ENCODE measurements around the gene WASF2. TPM values are rescaled to one million over a fixed set of nuclear protein-coding genes. Genes with fewer than 3 reads are reported as not detected.

Gene WASF2
- total RNA-seq, 1 donor from 2014 or later: 25.6 TPM

- peak overlapping the region; percentile 35 to 61 (median 58) for H3K9ac ChIP-seq (ENCODE audit: low read depth in 1 of 3, low read length in 3 of 3)
- H3K4me1 ChIP-seq (ENCODE audit: control insufficient read depth in 3 of 3, insufficient read depth in 3 of 3, low read length in 3 of 3): peaks cover 39 to 46% (median 40%) of the 10 kb centered on the region in 3 donors
- peak overlapping the region in 2 of 3 donors; percentile 22 to 34 for H3K4me3 ChIP-seq (ENCODE audit: low read length in 3 of 3)
- no peaks in the 10 kb centered on the region for H3K9me3 ChIP-seq (ENCODE audit: control insufficient read depth in 3 of 3, low read length in 3 of 3)
- H3K36me3 ChIP-seq (ENCODE audit: control insufficient read depth in 3 of 3, insufficient read depth in 3 of 3, low read length in 3 of 3): peaks cover 0 to 9% (median 0%) of the 10 kb centered on the region in 3 donors
- peak overlapping the region; percentile 81 for H3K27ac ChIP-seq (ENCODE audit: low read depth, low read length)
- H3K27me3 ChIP-seq (ENCODE audit: control insufficient read depth in 3 of 3, insufficient read depth in 3 of 3, low read length in 3 of 3): no peaks in the 10 kb centered on the region
These were observed 61.5 kb downstream of the WASF2 start for GRCh38 chr1:27428316-27429028.

GRCh38 chr1:27427816-27428315 is 62.1 kb downstream of the WASF2 start:
- Histone ChIP-seq H3K27ac (ENCODE audit: low read depth, low read length) (peak overlapping the region; percentile 81), H3K9me3 (ENCODE audit: control insufficient read depth in 3 of 3, low read length in 3 of 3) (no peaks in the 10 kb centered on the region), H3K27me3 (ENCODE audit: control insufficient read depth in 3 of 3, insufficient read depth in 3 of 3, low read length in 3 of 3) (no peaks in the 10 kb centered on the region), H3K36me3 (ENCODE audit: control insufficient read depth in 3 of 3, insufficient read depth in 3 of 3, low read length in 3 of 3) (peaks cover 0 to 9% (median 0%) of the 10 kb centered on the region in 3 donors), H3K4me3 (ENCODE audit: low read length in 3 of 3) (peak overlapping the region in 1 of 3 donors; percentile 22), H3K9ac (ENCODE audit: low read depth in 1 of 3, low read length in 3 of 3) (peak overlapping the region in 2 of 3 donors; percentile 35 to 61), H3K4me1 (ENCODE audit: control insufficient read depth in 3 of 3, insufficient read depth in 3 of 3, low read length in 3 of 3) (peaks cover 39 to 44% (median 41%) of the 10 kb centered on the region in 3 donors)

DNA sequence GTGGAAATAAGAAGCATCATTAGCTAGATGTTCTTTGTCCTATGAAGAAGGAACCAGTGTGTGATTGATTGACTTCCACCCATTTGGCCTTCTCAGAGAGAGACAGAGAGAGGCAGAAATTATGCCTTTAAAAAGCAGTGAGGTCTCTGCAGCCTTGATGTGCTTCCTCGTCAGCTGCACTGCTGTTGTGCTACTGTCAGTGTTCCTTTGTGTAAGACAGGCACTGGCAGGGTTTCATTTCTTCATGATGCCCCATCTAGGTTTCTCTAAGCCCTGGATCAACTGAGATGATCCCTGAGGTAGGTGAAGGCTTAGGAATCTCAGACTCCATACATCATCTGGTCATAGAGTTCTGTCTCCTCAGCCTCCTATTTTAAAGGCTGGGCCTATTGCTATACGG is 62.6 kb downstream of the WASF2 start:
- no peaks in the 10 kb centered on the region for H3K27me3 ChIP-seq (ENCODE audit: control insufficient read depth in 3 of 3, insufficient read depth in 3 of 3, low read length in 3 of 3)
- peaks cover 39 to 44% (median 41%) of the 10 kb centered on the region in 3 donors for H3K4me1 ChIP-seq (ENCODE audit: control insufficient read depth in 3 of 3, insufficient read depth in 3 of 3, low read length in 3 of 3)
- H3K9me3 ChIP-seq (ENCODE audit: control insufficient read depth in 3 of 3, low read length in 3 of 3): no peaks in the 10 kb centered on the region
- H3K27ac ChIP-seq (ENCODE audit: low read depth, low read length): peak overlapping the region; percentile 19
- peaks cover 0 to 9% (median 0%) of the 10 kb centered on the region in 3 donors for H3K36me3 ChIP-seq (ENCODE audit: control insufficient read depth in 3 of 3, insufficient read depth in 3 of 3, low read length in 3 of 3)
- H3K4me3 ChIP-seq (ENCODE audit: low read length in 3 of 3): no peak overlapping the region
- peak overlapping the region in 1 of 3 donors; percentile 9 for H3K9ac ChIP-seq (ENCODE audit: low read depth in 1 of 3, low read length in 3 of 3)

DNA sequence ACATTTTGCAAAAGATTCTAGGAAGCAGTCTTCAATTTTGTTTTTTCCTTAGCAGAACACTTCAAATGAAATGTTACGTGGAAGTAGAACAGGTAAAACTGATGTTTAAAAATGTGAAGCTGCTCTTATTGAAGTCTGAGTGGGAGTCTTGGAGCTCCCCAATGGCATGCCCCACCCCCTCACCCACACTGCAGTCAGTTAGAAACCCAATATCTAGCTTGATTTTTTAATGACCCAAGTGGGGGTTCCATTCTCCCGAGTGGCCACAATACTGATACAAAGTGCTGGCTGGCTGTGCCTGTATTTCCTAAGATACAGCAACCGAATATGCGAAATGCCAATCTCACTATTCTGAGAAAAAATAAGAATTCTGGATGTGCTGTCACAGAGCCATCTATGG is 66.3 kb downstream of the WASF2 start:
- Histone ChIP-seq H3K4me1 (ENCODE audit: control insufficient read depth in 3 of 3, insufficient read depth in 3 of 3, low read length in 3 of 3) (peaks cover 21 to 28% (median 24%) of the 10 kb centered on the region in 3 donors), H3K27ac (ENCODE audit: low read depth, low read length) (no peak overlapping the region), H3K9me3 (ENCODE audit: control insufficient read depth in 3 of 3, low read length in 3 of 3) (no peaks in the 10 kb centered on the region), H3K27me3 (ENCODE audit: control insufficient read depth in 3 of 3, insufficient read depth in 3 of 3, low read length in 3 of 3) (no peaks in the 10 kb centered on the region), H3K4me3 (ENCODE audit: low read length in 3 of 3) (no peak overlapping the region), H3K36me3 (ENCODE audit: control insufficient read depth in 3 of 3, insufficient read depth in 3 of 3, low read length in 3 of 3) (peaks cover 0 to 5% (median 0%) of the 10 kb centered on the region in 3 donors), H3K9ac (ENCODE audit: low read depth in 1 of 3, low read length in 3 of 3) (no peak overlapping the region)

- no peak overlapping the region for H3K4me3 ChIP-seq (ENCODE audit: low read length in 3 of 3)
- H3K27me3 ChIP-seq (ENCODE audit: control insufficient read depth in 3 of 3, insufficient read depth in 3 of 3, low read length in 3 of 3): no peaks in the 10 kb centered on the region
- peak overlapping the region; percentile 77 for H3K27ac ChIP-seq (ENCODE audit: low read depth, low read length)
- H3K9me3 ChIP-seq (ENCODE audit: control insufficient read depth in 3 of 3, low read length in 3 of 3): no peaks in the 10 kb centered on the region
- H3K9ac ChIP-seq (ENCODE audit: low read depth in 1 of 3, low read length in 3 of 3): peak overlapping the region; percentile 5 to 55 (median 15)
- H3K4me1 ChIP-seq (ENCODE audit: control insufficient read depth in 3 of 3, insufficient read depth in 3 of 3, low read length in 3 of 3): peaks cover 19 to 42% (median 25%) of the 10 kb centered on the region in 3 donors
- H3K36me3 ChIP-seq (ENCODE audit: control insufficient read depth in 3 of 3, insufficient read depth in 3 of 3, low read length in 3 of 3): peaks cover 23 to 39% (median 34%) of the 10 kb centered on the region in 3 donors
These were observed 71.4 kb downstream of the WASF2 start for GRCh38 chr1:27418326-27419185.

- Histone ChIP-seq H3K9ac (ENCODE audit: low read depth in 1 of 3, low read length in 3 of 3) (no peak overlapping the region), H3K4me1 (ENCODE audit: control insufficient read depth in 3 of 3, insufficient read depth in 3 of 3, low read length in 3 of 3) (peaks cover 25 to 49% (median 28%) of the 10 kb centered on the region in 3 donors), H3K27me3 (ENCODE audit: control insufficient read depth in 3 of 3, insufficient read depth in 3 of 3, low read length in 3 of 3) (no peaks in the 10 kb centered on the region), H3K9me3 (ENCODE audit: control insufficient read depth in 3 of 3, low read length in 3 of 3) (no peaks in the 10 kb centered on the region), H3K27ac (ENCODE audit: low read depth, low read length) (peak overlapping the region; percentile 77), H3K4me3 (ENCODE audit: low read length in 3 of 3) (no peak overlapping the region), H3K36me3 (ENCODE audit: control insufficient read depth in 3 of 3, insufficient read depth in 3 of 3, low read length in 3 of 3) (peaks cover 30 to 47% (median 43%) of the 10 kb centered on the region in 3 donors)
These were observed 72.3 kb downstream of the WASF2 start for GRCh38 chr1:27417713-27418112.

GRCh38 chr1:27416387-27417111 is 73.4 kb downstream of the WASF2 start:
- H3K36me3 ChIP-seq (ENCODE audit: control insufficient read depth in 3 of 3, insufficient read depth in 3 of 3, low read length in 3 of 3): peaks cover 38 to 58% (median 53%) of the 10 kb centered on the region in 3 donors
- H3K27me3 ChIP-seq (ENCODE audit: control insufficient read depth in 3 of 3, insufficient read depth in 3 of 3, low read length in 3 of 3): no peaks in the 10 kb centered on the region
- H3K9me3 ChIP-seq (ENCODE audit: control insufficient read depth in 3 of 3, low read length in 3 of 3): no peaks in the 10 kb centered on the region
- peak overlapping the region; percentile 77 for H3K27ac ChIP-seq (ENCODE audit: low read depth, low read length)
- peaks cover 25 to 49% (median 28%) of the 10 kb centered on the region in 3 donors for H3K4me1 ChIP-seq (ENCODE audit: control insufficient read depth in 3 of 3, insufficient read depth in 3 of 3, low read length in 3 of 3)
- H3K9ac ChIP-seq (ENCODE audit: low read depth in 1 of 3, low read length in 3 of 3): no peak overlapping the region
- no peak overlapping the region for H3K4me3 ChIP-seq (ENCODE audit: low read length in 3 of 3)

DNA sequence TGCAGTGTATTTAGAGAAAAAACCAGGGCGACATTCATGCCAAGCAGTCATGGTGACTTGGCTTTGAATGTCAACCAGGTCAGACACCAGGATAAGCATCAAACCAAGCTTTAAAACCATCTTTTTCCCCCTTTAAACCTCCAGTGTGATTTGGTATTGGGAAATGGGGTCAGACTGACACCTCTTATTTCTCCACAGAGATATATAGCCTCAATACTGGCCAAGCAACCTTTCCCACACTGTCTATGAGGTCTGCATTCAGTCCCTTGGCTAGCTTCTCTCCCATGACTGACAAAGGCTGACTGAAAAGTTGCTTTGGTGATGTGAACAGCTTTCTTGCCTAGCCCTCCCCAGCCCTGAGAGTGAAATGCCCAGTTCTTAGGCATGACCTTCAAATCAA is 75.9 kb downstream of the WASF2 start:
- H3K4me1 ChIP-seq (ENCODE audit: control insufficient read depth in 3 of 3, insufficient read depth in 3 of 3, low read length in 3 of 3): peaks cover 25 to 45% (median 28%) of the 10 kb centered on the region in 3 donors
- H3K36me3 ChIP-seq (ENCODE audit: control insufficient read depth in 3 of 3, insufficient read depth in 3 of 3, low read length in 3 of 3): peaks cover 50 to 79% (median 75%) of the 10 kb centered on the region in 3 donors
- no peaks in the 10 kb centered on the region for H3K9me3 ChIP-seq (ENCODE audit: control insufficient read depth in 3 of 3, low read length in 3 of 3)
- H3K27ac ChIP-seq (ENCODE audit: low read depth, low read length): no peak overlapping the region
- no peak overlapping the region for H3K4me3 ChIP-seq (ENCODE audit: low read length in 3 of 3)
- H3K27me3 ChIP-seq (ENCODE audit: control insufficient read depth in 3 of 3, insufficient read depth in 3 of 3, low read length in 3 of 3): no peaks in the 10 kb centered on the region
- H3K9ac ChIP-seq (ENCODE audit: low read depth in 1 of 3, low read length in 3 of 3): peak overlapping the region in 1 of 3 donors; percentile 12

GRCh38 chr1:27413004-27413403 is 77.0 kb downstream of the WASF2 start:
- H3K9ac ChIP-seq (ENCODE audit: low read depth in 1 of 3, low read length in 3 of 3): no peak overlapping the region

More at GRCh38 chr1:27413004-27413403, 77.0 kb downstream of the WASF2 start:
- H3K27me3 ChIP-seq (ENCODE audit: control insufficient read depth in 3 of 3, insufficient read depth in 3 of 3, low read length in 3 of 3): no peaks in the 10 kb centered on the region
- no peaks in the 10 kb centered on the region for H3K9me3 ChIP-seq (ENCODE audit: control insufficient read depth in 3 of 3, low read length in 3 of 3)
- H3K4me3 ChIP-seq (ENCODE audit: low read length in 3 of 3): no peak overlapping the region
- H3K36me3 ChIP-seq (ENCODE audit: control insufficient read depth in 3 of 3, insufficient read depth in 3 of 3, low read length in 3 of 3): peaks cover 55 to 87% (median 83%) of the 10 kb centered on the region in 3 donors
- H3K27ac ChIP-seq (ENCODE audit: low read depth, low read length): no peak overlapping the region
- peaks cover 15 to 34% (median 17%) of the 10 kb centered on the region in 3 donors for H3K4me1 ChIP-seq (ENCODE audit: control insufficient read depth in 3 of 3, insufficient read depth in 3 of 3, low read length in 3 of 3)

Measured in skeletal muscle tissue (tissue), 4 donors.